Measurements from ENCODE around the gene ELL.

ELL gene

GRCh38 chr19:18397242-18398202 lies 124.3 kb downstream of the ELL start, which contains the start of gene LRRC25:
TSS of gene LRRC25 (minus strand) at chr19:18397622. CDS start at chr19:18396963, 659 bp downstream.
- peak; percentile 72 for DNase-seq (ENCODE audit: low spot score)

- DNase-seq (ENCODE audit: low spot score): no peak
These were observed 125.2 kb downstream of the ELL start for GRCh38 chr19:18396471-18397241.

GRCh38 chr19:18393836-18394235 lies 128.0 kb downstream of the ELL start:
- no peak for DNase-seq (ENCODE audit: low spot score)

- DNase-seq (ENCODE audit: low spot score): no peak
These were observed 128.9 kb downstream of the ELL start for GRCh38 chr19:18392926-18393325.

Data from germinal center (tissue), 1 donor.